IMR-90 (cell line): ENCODE data around the gene FMNL3. TPM values are rescaled to one million over a fixed set of nuclear protein-coding genes. Genes with fewer than 3 reads are reported as not detected.

Experiments
- ATAC-seq: fragments of 200-7000 bp; cut with Tn5 transposase; 2 replicates; pipeline ENCODE4 v1.9.1; 2020; ENCODE audit warnings: low read depth, mild to moderate bottlenecking, moderate library complexity
- BruUV-seq: library from RNA; stranded (reverse); fragments of 400-500 nt; replicated peaks from 2 replicates; lab custom pipeline; 2021; lab: Mats Ljungman, UMichigan
- CTCF ChIA-PET: fragments of 300-600 bp; formaldehyde crosslinking; extraction: SDS; loops from one replicate; lab custom pipeline; 2021; ENCODE audit warnings: antibody characterized with exemption; lab: Yijun Ruan, JAX
- POLR2A ChIA-PET: fragments of 300-600 bp; sonication (Branson Sonifier 250); formaldehyde crosslinking; loops from one replicate; lab custom pipeline; 2022; ENCODE audit warnings: antibody characterized with exemption; ENCODE audit not compliant: unreplicated experiment; lab: Charles Lee
- DNase-seq: peaks from one replicate; pipeline ENCODE4 v3.0.0; 2013
- H2AFZ ChIP-seq: replicated peaks from 2 replicates; pipeline ENCODE3; 2013; ENCODE audit warnings: low read length, mild to moderate bottlenecking; ENCODE audit not compliant: poor library complexity
- H2AK5ac ChIP-seq: 2 replicates; pipeline ENCODE4 v1.6.1; 2013; ENCODE audit warnings: low read depth, low read length, inconsistent platforms
- H2AK9ac ChIP-seq: replicated peaks from 2 replicates; pipeline ENCODE3; 2013; ENCODE audit warnings: mild to moderate bottlenecking, low read depth, low read length, moderate library complexity; ENCODE audit not compliant: poor library complexity
- H2BK120ac ChIP-seq: 2 replicates; pipeline ENCODE4 v1.6.1; 2013; ENCODE audit warnings: low read depth, low read length, inconsistent platforms
- H2BK15ac ChIP-seq: 3 replicates; pipeline ENCODE4 v1.6.1; 2013; ENCODE audit warnings: low read depth, low read length, inconsistent platforms
- H2BK20ac ChIP-seq: 2 replicates; pipeline ENCODE4 v1.6.1; 2013; ENCODE audit warnings: low read depth, mild to moderate bottlenecking, inconsistent platforms, low read length, moderate library complexity
- H2BK5ac ChIP-seq: 2 replicates; pipeline ENCODE4 v1.6.1; 2013; ENCODE audit warnings: mild to moderate bottlenecking, low read depth, low read length, inconsistent platforms; ENCODE audit not compliant: poor library complexity, severe bottlenecking
- H3K14ac ChIP-seq: replicated peaks from 2 replicates; pipeline ENCODE4 v1.6.1; 2013; ENCODE audit warnings: low read depth, low read length, inconsistent platforms
- H3K18ac ChIP-seq: 2 replicates; pipeline ENCODE4 v1.6.1; 2013; ENCODE audit warnings: low read depth, low read length, control low read depth
- H3K23ac ChIP-seq: 2 replicates; pipeline ENCODE4 v1.6.1; 2013; ENCODE audit warnings: low read depth, low read length, inconsistent platforms
- H3K27ac ChIP-seq: 2 replicates; pipeline ENCODE4 v1.5.1; 2013; ENCODE audit warnings: mild to moderate bottlenecking, control low read depth, low read length; ENCODE audit not compliant: insufficient read depth
- H3K27me3 ChIP-seq: 2 replicates; pipeline ENCODE4 v1.6.1; 2013; ENCODE audit warnings: low read length; ENCODE audit not compliant: control insufficient read depth, insufficient read depth
- H3K36me3 ChIP-seq: 2 replicates; pipeline ENCODE4 v1.6.1; 2013; ENCODE audit warnings: low read length, mixed read lengths; ENCODE audit not compliant: control insufficient read depth, insufficient read depth
- H3K4ac ChIP-seq: 2 replicates; pipeline ENCODE4 v1.6.1; 2013; ENCODE audit warnings: low read depth, low read length, inconsistent platforms
- H3K4me1 ChIP-seq: 2 replicates; pipeline ENCODE4 v1.6.1; 2013; ENCODE audit warnings: low read length, mixed read lengths; ENCODE audit not compliant: control insufficient read depth, insufficient read depth
- H3K4me2 ChIP-seq: 2 replicates; pipeline ENCODE4 v1.6.1; 2013; ENCODE audit warnings: low read depth, mild to moderate bottlenecking, control low read depth, low read length, moderate library complexity
- H3K4me3 ChIP-seq: 2 replicates; pipeline ENCODE4 v1.5.1; 2013; ENCODE audit warnings: low read depth, mild to moderate bottlenecking, control low read depth, low read length, moderate library complexity; ENCODE audit not compliant: insufficient read depth
- H3K56ac ChIP-seq: 2 replicates; pipeline ENCODE4 v1.6.1; 2013; ENCODE audit warnings: low read length, inconsistent platforms; ENCODE audit not compliant: insufficient read depth; ENCODE audit errors: extremely low read depth
- H3K79me1 ChIP-seq, 2 experiments: 2 replicates each; pipeline ENCODE4 v1.6.1; 2013; ENCODE audit warnings: low read length in 2 of 2, inconsistent platforms in 1 of 2, low read depth in 1 of 2
- H3K9ac ChIP-seq: 2 replicates; pipeline ENCODE4 v1.6.1; 2013; ENCODE audit warnings: low read depth, low read length, control low read depth
- H3K9me1 ChIP-seq: 2 replicates; pipeline ENCODE4 v1.6.1; 2013; ENCODE audit warnings: low read length, inconsistent platforms; ENCODE audit not compliant: insufficient read depth
- H3K9me3 ChIP-seq: 2 replicates; pipeline ENCODE4 v1.6.1; 2013; ENCODE audit warnings: low read length; ENCODE audit not compliant: control insufficient read depth, insufficient read depth
- H4K20me1 ChIP-seq: 2 replicates; pipeline ENCODE4 v1.6.1; 2013; ENCODE audit warnings: low read length, inconsistent platforms; ENCODE audit not compliant: insufficient read depth
- H4K5ac ChIP-seq: 2 replicates; pipeline ENCODE4 v1.6.1; 2013; ENCODE audit warnings: mild to moderate bottlenecking, low read depth, low read length, control low read depth
- H4K8ac ChIP-seq, 2 experiments: 2 replicates each; pipeline ENCODE4 v1.6.1; 2013; ENCODE audit warnings: low read depth in 2 of 2, low read length in 2 of 2, control low read depth in 1 of 2, inconsistent platforms in 1 of 2
- H4K91ac ChIP-seq: 2 replicates; pipeline ENCODE4 v1.6.1; 2013; ENCODE audit warnings: low read depth, low read length, inconsistent platforms; ENCODE audit not compliant: insufficient read depth
- BHLHE40 ChIP-seq: fragments of 150-350 bp; IDR thresholded peaks from 2 replicates; pipeline ENCODE4 v1.6.1; 2016; ENCODE audit warnings: mild to moderate bottlenecking, low read depth, low read length
- CHD1 ChIP-seq: IDR thresholded peaks from 2 replicates; pipeline ENCODE4 v1.6.1; 2012; ENCODE audit warnings: low read depth, low read length, improper control_type of control experiment
- CTCF ChIP-seq: conservative IDR thresholded peaks from 2 replicates; pipeline ENCODE4 v1.5.1; 2012; ENCODE audit warnings: mild to moderate bottlenecking, low read depth, low read length, improper control_type of control experiment
- ELK1 ChIP-seq: fragments of 150-350 bp; IDR thresholded peaks from 2 replicates; pipeline ENCODE4 v1.6.1; 2016; ENCODE audit warnings: low read depth, mild to moderate bottlenecking, low read length, moderate library complexity, borderline replicate concordance
- FOS ChIP-seq: fragments of 150-350 bp; IDR thresholded peaks from 2 replicates; pipeline ENCODE4 v1.6.1; 2016; ENCODE audit warnings: low read depth, low read length
- MAFK ChIP-seq: IDR thresholded peaks from 2 replicates; pipeline ENCODE4 v1.6.1; 2012; ENCODE audit warnings: low read depth, low read length, improper control_type of control experiment
- MAZ ChIP-seq: IDR thresholded peaks from 2 replicates; pipeline ENCODE4 v1.6.1; 2012; ENCODE audit warnings: low read depth, mild to moderate bottlenecking, low read length, improper control_type of control experiment, moderate library complexity, borderline replicate concordance
- MXI1 ChIP-seq: IDR thresholded peaks from 2 replicates; pipeline ENCODE4 v1.6.1; 2012; ENCODE audit warnings: low read depth, mild to moderate bottlenecking, low read length, moderate library complexity, borderline replicate concordance
- NFE2L2 ChIP-seq: fragments of 150-350 bp; IDR thresholded peaks from 2 replicates; pipeline ENCODE4 v1.6.1; 2016; ENCODE audit warnings: low read depth, mild to moderate bottlenecking, low read length
- POLR2A ChIP-seq: IDR thresholded peaks from 2 replicates; pipeline ENCODE4 v1.6.1; 2012; ENCODE audit warnings: mild to moderate bottlenecking, low read depth, low read length
- RAD21 ChIP-seq: IDR thresholded peaks from 2 replicates; pipeline ENCODE4 v1.6.1; 2012; ENCODE audit warnings: low read length, improper control_type of control experiment
- RCOR1 ChIP-seq: IDR thresholded peaks from 2 replicates; pipeline ENCODE4 v1.6.1; 2012; ENCODE audit warnings: mild to moderate bottlenecking, low read length, improper control_type of control experiment; ENCODE audit not compliant: insufficient replicate concordance
- RFX5 ChIP-seq: IDR thresholded peaks from 2 replicates; pipeline ENCODE4 v1.8.0; 2012; ENCODE audit warnings: low read depth, mild to moderate bottlenecking, low read length, moderate library complexity
- SMC3 ChIP-seq: fragments of 150-350 bp; IDR thresholded peaks from 2 replicates; pipeline ENCODE4 v1.6.1; 2016; ENCODE audit warnings: low read depth, mild to moderate bottlenecking, antibody characterized with exemption, low read length, moderate library complexity
- USF2 ChIP-seq: fragments of 150-350 bp; IDR thresholded peaks from 2 replicates; pipeline ENCODE4 v1.6.1; 2017; ENCODE audit warnings: mild to moderate bottlenecking, antibody characterized with exemption, low read length, low read depth
- WGBS, 2 experiments: methylation state at CpG; one replicate each; pipeline versions ENCODE4 v1.1.5 to v1.1.7; 2013; ENCODE audit warnings: missing lambda C conversion rate in 2 of 2; ENCODE audit not compliant: insufficient read length in 1 of 2; ENCODE audit errors: extremely low coverage in 2 of 2; 5-methylcytosine and 5-hydroxymethylcytosine counted together
- dilution Hi-C: fragments of 300-500 bp; cut with HindIII; formaldehyde crosslinking; loops from one replicate; pipeline ENCODE4 v1.14.3; 2018; ENCODE audit warnings: low sequenced_read_pairs; ENCODE audit not compliant: unreplicated experiment
- in situ Hi-C: fragments of 300-500 bp; cut with MboI; formaldehyde crosslinking; loops from 3 replicates; pipeline ENCODE4 v1.14.3; 2019; ENCODE audit warnings: low sequenced_read_pairs, inconsistent platforms, mixed read lengths
- intact Hi-C: fragments of 100-400 bp; cut with micrococcal nuclease; formaldehyde crosslinking; loops from 2 replicates; pipeline ENCODE4 v1.10.0; 2022
- polyA plus RNA-seq, 3 experiments: library from polyadenylated mRNA; depleted of rRNA; stranded (reverse); fragments of >200 nt; gene quantifications; 2 replicates each; pipeline ENCODE4 v1.2.3, GENCODE V29; 2012; ENCODE audit warnings: low replicate concordance in 1 of 3
- total RNA-seq: library from RNA; depleted of rRNA; stranded (reverse); fragments of >200 nt; gene quantifications from 2 replicates; pipeline ENCODE4 v1.2.3, GENCODE V29; 2012

FMNL3 gene
- total and polyA plus RNA-seq, 2 of the 4 experiments (the other 2 are of a cell fraction), result 16.3 to 36.4 TPM

- Histone ChIP-seq H3K18ac (no peak overlapping the region), H3K79me1 (no peaks in the 10 kb centered on the region), H3K4me1 (no peaks in the 10 kb centered on the region), H3K4me3 (no peak overlapping the region), H2BK15ac (no peak overlapping the region), H2AK5ac (no peak overlapping the region), H2AFZ (no peak overlapping the region), H2BK120ac (no peak overlapping the region), H2BK5ac (no peak overlapping the region), H3K56ac (no peak overlapping the region), H3K27ac (no peak overlapping the region), H4K8ac (no peak overlapping the region), H2BK20ac (no peak overlapping the region), H4K91ac (no peak overlapping the region), H3K4ac (no peak overlapping the region), H3K4me2 (no peak overlapping the region), H3K9me3 (no peaks in the 10 kb centered on the region), H4K20me1 (no peaks in the 10 kb centered on the region), H3K27me3 (no peaks in the 10 kb centered on the region), H3K9me1 (no peaks in the 10 kb centered on the region; the same call in 1 of the 2 replicates), H3K9ac (no peak overlapping the region), H4K5ac (no peak overlapping the region), H3K23ac (no peak overlapping the region), H3K14ac (no peak overlapping the region), H2AK9ac (no peak overlapping the region), H3K36me3 (no peaks in the 10 kb centered on the region)
- WGBS, 2 experiments, result no CpG with 5 or more reads among the region's 1 CpG
- in situ Hi-C loops, result no loop called here
- ChIA-PET POLR2A (no interaction called here), CTCF (interaction anchor here (0.9 kb wide), 1 partner anchor 19 kb away, joined by 3 read pairs; the partner anchor contains the start of gene PRPF40B)
- BruUV-seq, result no TSS peak
- dilution Hi-C loops, result no loop called here
- ATAC-seq (no peak), DNase-seq (no peak)
- TF ChIP-seq SMC3, result no peak
- no peak for TF ChIP-seq RAD21
- TF ChIP-seq CTCF, result no peak
- TF ChIP-seq BHLHE40, result no peak
- no peak for TF ChIP-seq MAZ
- no peak for TF ChIP-seq RCOR1
- TF ChIP-seq MAFK, result no peak
- TF ChIP-seq ELK1, result no peak
- TF ChIP-seq NFE2L2, result no peak
- no peak for TF ChIP-seq CHD1
- TF ChIP-seq POLR2A, result no peak
- no peak for TF ChIP-seq USF2
- TF ChIP-seq MXI1, result no peak
- TF ChIP-seq FOS, result no peak
- TF ChIP-seq RFX5, result no peak
- intact Hi-C loops, result no loop called here
Measured at GRCh38 chr12:49603721-49604120, 103.5 kb downstream of the FMNL3 start.
